Measurements from ENCODE around the gene GZF1. TPM values are rescaled to one million over a fixed set of nuclear protein-coding genes. Genes with fewer than 3 reads are reported as not detected.

GZF1 gene
- polyA plus RNA-seq, 1 donor: 14.7 TPM

DNA sequence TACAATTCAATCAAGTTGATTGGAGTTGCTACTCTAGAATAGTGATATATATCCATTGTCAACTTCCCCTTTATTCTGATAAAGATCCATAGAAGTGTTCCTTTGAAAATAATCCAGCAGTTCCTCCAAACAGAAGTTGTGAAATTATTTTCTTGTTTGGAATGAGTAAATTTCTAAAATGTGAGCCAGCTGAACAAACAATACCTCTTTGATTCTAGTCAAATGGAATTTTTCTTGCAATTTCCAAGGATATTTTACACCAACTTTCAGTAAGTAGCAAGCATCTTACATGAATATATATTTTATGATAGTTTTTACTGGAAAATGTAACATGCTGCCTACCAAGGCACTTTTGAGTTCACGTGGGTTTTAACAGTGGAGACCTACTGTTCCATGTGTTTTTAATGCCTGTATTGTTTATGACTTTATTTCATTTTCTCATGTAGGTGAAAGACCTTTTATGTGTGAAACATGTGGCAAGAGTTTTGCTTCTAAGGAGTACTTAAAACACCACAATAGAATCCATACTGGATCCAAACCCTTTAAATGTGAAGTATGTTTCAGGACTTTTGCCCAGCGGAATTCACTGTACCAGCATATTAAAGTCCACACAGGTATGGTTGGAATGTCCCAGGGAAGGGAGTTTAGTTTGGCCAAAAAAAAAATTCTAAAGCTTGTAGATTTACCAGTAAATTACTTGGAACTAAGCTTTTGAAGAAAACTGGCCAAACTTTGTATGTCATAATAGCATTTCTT, 6.5 kb downstream of the GZF1 start:
- DNase-seq: no peak

DNA sequence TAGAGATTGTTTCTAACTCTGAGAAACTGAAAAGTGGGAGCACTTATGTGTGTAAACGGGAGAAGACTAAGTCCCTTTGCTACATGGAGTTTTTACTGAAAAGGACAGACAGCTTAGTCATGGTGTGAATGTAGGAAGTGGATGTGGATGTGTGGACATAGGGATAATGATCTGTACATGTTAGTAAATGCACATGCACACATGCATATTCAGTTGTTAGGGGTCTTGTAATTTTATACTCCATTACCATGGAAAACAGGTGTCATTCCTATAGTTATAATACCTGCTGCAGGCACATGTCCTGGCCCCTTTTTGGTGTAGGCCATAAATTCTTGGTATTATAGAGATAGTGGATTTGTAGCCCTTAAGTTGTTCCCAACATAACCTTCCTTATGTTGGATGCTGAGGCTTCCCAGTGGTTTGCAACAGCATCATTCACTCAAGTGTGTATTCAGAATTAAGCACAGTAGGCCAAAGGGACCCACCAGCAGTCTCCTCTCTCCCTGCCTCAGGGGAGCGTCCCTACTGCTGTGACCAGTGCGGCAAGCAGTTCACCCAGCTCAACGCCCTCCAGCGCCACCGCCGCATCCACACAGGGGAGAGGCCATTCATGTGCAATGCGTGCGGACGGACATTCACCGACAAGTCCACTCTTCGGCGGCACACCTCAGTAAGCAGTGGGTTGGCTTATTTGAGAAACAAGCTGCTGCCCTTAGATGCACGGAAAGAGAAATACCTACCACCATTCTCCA, 7.3 kb downstream of the GZF1 start:
- DNase-seq: no peak

DNA sequence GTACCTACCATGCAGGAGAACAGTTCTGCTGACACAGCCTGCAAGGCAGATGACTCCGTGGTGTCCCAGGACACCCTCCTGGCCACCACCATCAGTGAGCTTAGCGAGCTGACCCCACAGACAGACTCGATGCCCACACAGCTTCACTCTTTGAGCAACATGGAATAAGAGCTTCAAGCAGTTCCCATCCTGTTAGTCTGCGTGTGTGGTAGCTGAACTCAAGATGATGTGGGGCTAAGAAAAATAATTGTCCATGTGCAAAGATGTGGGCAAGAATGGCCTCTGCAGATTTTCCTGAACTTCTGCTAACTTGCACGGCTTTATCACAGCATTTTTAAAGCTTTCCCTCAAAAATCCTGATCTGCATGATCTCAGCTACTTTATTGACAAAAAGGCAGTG, 8.3 kb downstream of the GZF1 start:
- DNase-seq: no peak

DNA sequence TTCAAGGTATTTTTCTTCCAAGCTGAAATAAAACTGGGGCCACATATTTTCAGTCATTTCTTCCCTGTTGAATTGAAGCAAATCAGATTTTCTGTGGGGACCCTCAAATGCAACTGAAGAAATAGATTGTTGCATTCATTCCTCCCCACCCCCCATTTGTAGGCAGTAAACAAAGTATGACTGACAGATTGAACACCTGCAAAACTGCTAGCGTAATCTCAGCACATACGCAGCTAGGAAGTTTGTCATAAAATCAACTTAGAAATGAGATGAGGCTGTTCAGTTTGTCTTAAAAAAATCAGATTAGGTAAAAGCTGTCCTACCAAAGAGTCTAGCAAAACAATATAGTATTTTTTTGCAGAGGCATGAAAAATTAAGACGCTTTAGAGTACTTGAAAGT, 8.9 kb downstream of the GZF1 start:
- no peak for DNase-seq

DNA sequence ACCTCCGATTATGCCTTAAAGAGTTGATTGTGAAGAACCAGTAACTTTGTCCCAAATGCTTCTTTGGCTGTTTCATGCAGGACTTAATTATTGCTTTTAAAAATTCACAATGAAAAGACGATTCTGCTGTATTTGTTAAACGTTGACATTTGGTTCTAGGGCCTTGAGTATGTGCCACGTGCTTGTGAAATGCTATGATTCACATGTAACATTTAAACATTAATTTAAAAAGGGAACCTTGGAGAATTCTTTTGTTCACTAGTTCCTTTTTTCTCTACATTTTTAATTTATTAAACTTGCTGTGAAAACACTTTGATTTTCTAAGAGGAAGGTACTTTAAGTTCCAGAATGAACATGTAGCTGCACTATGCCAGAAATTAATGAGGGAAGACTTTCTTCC, 9.5 kb downstream of the GZF1 start:
- DNase-seq: no peak

DNA sequence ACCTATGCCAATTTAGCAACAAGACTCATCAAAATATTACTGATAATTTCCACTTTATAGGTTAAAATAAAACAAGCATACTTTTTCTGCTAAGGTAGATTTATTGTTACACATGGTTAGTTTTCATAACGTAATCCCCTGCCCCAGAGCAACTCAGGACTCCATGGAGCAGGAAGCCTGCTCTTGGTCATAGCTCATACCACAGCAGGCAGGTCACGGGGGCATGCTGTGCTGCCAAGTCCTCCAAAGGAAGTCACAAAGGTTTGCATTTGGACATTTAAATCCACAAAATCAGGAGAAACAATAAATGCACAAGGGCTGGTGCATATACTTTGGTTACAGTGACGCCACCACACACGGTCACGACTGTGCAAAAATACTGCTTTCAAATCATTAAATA, 12.5 kb downstream of the GZF1 start:
- DNase-seq: no peak

DNA sequence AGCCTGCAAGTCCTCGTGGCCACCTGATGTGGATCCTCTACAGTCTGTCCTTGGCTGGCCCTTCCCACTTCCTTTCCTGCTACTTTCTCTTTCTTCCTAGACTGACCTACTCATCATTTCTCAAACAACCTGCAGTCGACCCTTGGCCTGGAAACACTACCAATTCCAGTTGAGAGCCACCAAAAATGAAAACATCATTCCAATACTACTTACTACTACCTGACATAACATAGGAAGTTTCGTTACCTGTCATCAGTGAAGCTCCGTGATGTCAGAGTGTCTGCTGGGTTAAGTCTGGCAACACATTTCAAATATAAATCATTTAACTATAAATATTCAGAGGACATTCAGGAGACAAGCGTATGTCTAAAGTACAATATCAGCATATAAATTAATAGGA, 13.8 kb downstream of the GZF1 start:
- DNase-seq: no peak

DNA sequence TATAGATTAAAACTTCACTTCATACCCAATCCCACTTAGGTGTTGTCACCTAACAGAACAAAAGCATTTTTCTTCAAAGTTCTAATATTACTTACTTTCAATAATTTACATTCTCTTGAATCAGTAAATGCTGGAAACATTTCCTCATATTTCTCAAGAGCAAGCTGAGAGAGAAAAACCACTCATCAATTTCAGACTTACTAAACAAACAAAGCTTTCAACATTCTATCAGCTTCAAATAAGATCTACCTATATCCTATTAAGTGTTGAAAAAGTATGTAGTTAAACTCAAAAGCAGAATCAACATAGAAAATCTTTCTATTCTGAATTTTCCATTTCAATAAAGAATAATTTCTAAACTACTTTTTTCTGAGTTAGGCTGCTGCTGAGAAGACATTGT, 17.8 kb downstream of the GZF1 start:
- DNase-seq: no peak

DNA sequence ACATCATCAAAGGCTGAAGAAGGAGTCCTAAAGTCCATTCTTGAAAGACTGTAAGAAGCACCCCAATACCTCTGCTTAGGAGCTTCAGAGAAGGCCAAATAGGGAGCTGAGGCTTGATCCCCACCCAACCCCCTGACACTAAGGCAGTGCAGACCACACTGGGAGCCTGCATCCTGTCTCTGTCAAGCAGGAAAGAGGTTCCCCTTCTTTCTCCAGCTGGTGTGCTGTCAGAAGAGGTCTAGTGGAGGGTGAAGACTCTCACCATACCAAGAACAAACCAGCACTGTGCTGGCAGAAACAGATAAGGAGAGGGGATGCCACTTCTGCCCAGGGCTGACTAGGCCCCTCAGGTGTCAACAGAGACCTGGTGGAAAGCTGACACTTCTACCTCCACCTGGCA, 19.9 kb downstream of the GZF1 start:
- DNase-seq: no peak

DNA sequence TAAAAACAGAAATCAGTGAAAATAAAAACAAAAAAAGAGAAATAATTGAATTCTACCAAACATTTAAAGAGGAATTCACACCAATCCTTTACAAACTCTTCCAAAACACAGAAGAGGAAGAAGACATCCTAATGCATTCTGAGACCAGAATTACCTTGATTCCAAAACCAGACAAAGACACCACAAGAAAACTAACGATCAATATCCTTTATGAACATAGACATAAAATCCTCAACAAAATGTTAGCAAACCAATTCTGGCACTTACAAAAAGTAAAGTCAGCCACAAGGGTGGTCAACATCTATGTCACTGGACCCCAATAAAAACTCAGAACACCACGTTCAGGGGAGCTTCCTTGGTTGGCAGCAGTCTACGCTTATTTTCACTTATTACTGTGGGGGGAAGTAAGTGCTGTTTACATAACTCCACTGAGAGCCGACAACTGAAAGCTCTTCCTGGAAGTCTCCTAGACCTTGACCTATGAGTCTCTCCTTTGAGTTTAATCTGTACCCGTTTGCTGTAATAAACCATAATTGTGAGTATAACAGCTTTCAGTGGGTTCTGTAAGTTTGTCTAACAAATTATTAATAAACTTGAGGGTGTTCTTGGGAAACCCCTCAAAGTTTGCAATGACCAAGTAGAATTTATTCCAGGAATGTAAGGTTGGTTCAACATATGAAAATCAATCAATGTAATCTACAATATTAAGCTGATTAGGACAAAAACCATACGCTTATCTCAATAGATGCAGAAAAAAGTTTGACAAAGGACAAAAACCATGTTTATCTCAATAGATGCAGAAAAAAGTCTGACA, 24.5 kb downstream of the GZF1 start:
- DNase-seq: no peak

DNA sequence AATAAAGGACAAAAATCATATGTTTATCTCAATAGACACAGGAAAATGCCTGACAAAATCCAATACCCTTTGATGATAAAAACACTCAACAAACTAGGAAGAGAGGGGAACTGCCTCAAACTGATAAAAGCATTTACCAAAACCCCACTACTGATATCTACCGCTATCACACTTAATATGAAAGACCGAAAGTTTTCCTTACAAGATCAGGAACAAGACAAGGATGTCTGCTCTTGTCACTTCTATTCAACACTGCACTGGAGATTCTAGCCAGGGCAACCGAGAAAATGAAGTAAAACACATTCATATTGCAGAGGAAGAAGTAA, 25.1 kb downstream of the GZF1 start:
- no peak for DNase-seq

DNA sequence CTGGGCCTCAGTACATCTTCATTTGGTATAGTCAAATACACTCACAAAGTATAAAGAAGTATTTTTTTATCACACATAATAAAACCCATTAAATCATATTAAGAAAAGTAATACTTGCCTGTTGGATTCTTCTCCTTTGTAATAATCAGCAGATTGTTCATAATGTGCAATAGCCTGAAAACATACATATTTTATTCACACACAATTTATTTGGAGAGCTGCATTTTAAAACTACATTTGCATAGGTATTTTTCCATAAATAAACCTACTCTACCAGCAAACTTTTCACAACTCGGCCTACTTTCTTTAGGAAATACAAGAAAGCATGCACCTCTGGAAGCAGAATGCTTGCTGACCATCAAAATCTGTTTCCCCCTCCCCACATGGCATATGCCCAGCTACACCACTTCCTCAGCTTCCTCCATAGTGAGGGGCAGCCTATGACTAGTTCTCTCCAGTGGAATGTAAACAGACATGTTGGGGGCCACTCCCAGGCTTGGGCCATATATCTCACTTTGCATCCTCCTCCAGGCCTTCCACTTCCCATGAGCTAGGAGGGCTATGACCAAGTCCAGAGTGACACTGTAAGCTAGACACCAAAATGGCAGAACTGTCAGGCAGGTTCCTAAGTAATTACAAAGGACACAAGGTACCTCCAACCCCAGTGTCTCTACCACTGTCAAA, 28.3 kb downstream of the GZF1 start:
- no peak for DNase-seq

DNA sequence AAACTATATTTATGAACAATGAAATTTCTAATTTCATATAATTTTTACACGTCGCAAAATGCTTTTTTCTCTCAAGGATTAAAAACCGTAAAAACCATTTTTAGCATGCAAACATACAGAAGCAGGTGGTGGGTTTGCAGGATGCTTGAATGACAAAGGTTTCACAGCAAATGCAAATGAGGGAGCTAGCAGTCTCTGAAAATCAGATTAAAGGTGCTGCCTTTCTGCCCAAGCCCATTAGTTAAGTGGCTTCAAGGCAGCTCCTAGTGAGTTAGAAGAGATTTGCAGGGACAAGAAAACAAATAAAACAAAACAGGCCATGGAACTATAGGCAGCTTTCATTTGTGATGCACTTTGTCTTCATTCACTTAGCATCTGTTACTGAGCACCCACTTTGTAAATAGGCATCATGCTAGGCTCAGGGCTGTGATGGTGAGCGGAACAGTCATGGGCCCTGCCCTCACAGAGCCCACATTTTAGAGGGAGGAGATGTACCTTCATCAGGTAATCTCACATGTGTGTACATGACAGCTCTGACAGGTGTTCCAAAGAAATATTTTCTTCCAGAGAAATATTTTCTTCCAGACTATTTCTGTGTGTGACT, 29.8 kb downstream of the GZF1 start:
- no peak for DNase-seq

DNA sequence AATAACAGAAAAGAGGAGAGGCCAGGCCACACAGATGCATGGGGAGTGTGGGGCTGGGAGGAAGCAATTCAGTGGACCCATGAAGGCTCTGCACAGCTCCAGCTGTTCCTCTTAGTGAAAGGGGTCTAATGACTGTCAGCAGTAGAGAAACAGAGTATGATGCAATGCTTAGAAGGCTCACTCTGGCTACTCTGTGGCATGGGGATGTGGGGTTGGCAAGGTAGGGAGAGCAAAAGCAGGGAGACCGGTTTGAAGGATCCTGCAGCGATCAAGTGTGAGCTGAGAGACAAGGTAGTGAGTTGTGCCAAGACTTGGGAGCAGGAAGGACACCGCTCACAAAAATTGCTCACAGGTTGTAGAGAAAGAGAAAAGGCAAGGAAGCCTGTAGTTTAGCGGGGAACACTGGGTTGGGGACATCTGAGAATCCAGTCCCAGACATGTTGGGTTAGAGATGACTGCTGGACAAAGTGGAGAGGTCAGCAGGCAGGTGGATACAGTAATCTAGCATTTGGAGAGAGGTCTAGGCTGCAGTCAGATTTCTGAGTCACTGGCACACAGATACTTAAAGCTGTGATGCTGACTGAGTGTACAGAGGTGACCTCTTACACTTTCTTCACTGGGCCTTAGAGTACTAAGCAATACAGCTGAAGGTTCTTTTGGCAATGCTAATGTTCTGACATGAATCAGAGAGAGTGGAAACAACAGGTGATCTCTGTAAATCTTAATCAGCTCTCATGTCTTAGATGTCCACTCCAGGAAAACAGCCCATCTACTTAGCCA, 32.2 kb downstream of the GZF1 start:
- no peak for DNase-seq

DNA sequence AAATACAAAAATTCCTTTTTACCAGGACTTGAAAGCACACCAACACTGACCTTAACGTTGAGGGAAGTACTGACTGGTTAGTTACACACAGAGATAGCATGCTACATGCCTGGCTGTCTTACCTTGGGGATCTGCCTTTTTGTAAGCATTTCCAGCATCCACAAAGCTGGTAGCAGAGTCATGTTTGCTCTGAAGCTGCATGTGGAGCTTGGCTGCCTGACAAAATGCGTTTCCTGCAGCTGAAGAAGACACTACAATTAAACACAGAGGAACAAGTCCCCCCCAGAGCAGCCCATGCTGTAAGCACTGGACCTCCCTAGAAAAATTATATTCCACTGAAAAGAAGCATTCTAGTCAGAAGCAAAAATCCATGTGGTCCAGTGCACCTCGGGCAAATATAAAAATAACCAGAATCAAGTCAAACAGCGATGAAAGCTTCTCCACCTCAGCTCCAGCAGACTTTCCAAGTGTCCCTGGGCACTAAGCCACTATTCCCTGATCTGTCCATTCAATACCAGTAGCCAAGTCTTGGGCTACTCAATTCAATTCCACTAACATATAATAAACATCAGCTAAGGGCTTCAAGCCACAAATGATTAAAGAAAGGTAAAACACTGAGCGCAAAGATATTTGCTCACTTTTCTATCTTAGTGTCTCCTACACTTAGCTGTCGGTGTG, 35.1 kb downstream of the GZF1 start:
- no peak for DNase-seq

DNA sequence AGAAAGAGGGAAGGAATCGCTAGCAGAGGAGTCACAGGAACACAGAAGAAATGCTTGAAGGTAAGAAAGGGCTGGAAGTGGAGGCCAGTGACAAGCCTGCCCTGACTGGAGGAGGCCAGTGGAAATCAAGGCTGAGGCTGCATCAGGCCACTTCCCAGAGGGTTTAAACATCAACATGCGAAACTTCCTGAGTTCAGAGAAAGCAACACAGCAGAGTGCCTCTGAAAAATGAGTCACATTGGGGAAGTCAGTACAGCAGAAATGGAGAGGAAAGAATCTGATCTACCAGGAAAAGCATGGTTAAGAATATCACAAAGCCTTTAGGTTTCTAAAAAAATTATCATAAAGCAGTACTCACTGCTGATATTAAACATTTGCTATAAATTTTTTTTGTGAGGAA, 36.0 kb downstream of the GZF1 start:
- DNase-seq: no peak

DNA sequence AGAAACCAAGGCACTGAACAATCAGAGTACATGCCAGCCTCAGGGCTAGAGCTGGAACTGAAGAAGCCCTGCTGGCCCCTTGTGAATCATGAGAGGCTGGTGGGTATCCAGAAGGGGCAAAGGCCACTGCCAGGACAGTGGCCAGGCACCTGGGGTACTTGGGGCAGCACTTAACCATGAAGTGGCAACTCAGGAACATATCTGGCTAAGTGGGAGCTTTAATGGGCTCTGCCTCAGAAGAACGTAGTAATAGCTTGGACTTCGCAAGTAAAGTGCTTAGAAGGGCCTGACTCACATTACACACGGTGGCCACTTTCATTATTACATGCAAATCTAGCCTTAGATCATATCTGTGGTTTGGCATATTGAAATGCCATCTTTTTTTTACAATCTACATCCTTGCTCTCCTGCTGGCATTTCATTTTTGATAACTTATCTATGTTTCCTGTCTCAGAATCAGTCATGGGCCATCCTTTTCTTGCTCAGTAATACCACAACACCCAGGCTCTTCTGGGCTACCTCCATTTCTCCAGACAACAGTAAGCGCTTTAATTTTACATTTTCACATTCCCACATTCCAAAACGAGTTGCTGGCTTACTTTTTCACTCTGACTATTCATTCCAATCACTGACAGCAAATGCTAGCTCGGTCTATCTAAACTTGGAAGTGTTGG, 37.7 kb downstream of the GZF1 start:
- no peak for DNase-seq

DNA sequence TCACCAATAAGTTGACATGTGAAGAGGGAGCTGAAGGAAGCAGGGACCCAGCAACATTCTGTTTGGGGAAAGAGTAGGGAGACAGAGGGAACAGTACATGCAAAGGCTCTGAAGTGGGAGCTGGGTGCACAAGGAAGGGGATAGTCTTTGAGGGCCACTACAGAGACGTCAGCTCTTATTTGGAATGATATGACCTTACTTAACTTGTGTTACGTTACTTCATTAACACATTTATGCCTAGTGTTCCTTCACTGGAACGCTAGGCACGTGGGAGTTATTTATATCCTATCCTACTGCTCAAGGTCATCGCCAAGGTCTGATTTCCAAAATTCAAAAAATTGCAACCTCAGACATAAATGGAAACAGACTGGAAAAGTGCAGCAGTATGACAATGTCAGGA, 39.1 kb downstream of the GZF1 start:
- no peak for DNase-seq

DNA sequence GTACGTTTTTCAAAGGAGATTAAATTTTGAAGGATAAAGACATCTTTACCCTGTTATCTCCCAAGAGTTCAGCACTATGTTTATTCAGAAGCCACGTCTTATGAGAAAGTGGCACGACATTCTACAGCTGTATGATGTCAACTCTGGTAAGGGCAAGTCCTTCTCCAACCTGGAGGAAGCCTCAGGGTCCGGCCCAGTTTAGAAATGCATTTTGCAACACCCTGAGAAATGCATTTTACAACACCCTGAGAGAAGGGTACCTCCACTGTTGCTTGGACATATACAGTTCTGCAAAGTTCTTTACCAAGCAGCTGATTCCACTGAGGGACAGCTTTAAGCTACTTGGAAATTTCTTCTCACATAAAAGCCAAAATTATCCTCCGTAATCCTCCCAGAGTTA, 41.8 kb downstream of the GZF1 start:
- no peak for DNase-seq

DNA sequence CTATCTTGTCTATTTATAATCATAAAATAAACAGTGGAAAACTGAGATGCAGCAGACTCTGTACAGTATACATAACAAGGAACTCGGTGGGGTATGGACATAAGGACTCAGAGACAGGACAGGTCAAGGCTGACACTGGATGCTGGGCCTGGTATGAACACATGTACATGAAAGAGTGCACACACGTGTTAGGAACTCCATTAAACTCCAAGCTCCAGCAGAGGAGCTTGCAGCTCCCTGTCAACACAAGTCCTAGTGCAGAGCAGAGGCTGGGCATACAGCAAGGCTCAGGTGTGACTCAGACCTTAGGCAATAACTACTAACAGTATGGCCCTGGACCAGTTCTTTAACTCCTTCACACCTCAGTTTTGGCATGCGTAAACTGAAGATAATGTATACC, 42.2 kb downstream of the GZF1 start:
- no peak for DNase-seq

All from left kidney (tissue), 2 donors.